Uterus (tissue), 4 donors: Measurements from ENCODE around the gene ARR3. TPM values are rescaled to one million over a fixed set of nuclear protein-coding genes. Genes with fewer than 3 reads are reported as not detected.
"Not testable (repeated sequence)": the region's sequence is repeated elsewhere in the genome, so short reads cannot be mapped to it uniquely, and the experiment has no call there.

Source experiments
- DNase-seq, 2 donors: peaks; one replicate each; pipeline ENCODE4 v3.0.0-alpha.2; 2019 to 2020
- H3K27ac ChIP-seq, 2 donors: fragments of 200-600 bp; sonication (generic); 1 replicate in 1 of 2; 2 replicates in 1 of 2; pipeline ENCODE4 v1.5.1; 2016 to 2018
- H3K27me3 ChIP-seq, 2 donors: fragments of 200-600 bp; sonication (generic); one replicate each; pipeline ENCODE4 v1.5.1; 2018 to 2019; ENCODE audit warnings: control low read depth in 1 of 2
- H3K36me3 ChIP-seq, 2 donors: fragments of 200-600 bp; sonication (generic); one replicate each; pipeline ENCODE4 v1.5.1; 2019; ENCODE audit warnings: control low read depth in 1 of 2
- H3K4me1 ChIP-seq, 2 donors: fragments of 200-600 bp; sonication (generic); one replicate each; pipeline ENCODE4 v1.5.1; 2018 to 2019; ENCODE audit warnings: control low read depth in 1 of 2
- H3K4me3 ChIP-seq, 2 donors: fragments of 200-600 bp; sonication (generic); 1 replicate in 1 of 2; 2 replicates in 1 of 2; pipeline ENCODE4 v1.5.1; 2018 to 2019; ENCODE audit warnings: mild to moderate bottlenecking in 1 of 2
- H3K9me3 ChIP-seq, 2 donors: fragments of 200-600 bp; sonication (generic); one replicate each; pipeline ENCODE4 v1.5.1; 2019; ENCODE audit warnings: control low read depth in 1 of 2
- POLR2A ChIP-seq, 2 donors: fragments of 450-650 bp; IDR thresholded peaks; one replicate each; pipeline ENCODE4 v1.6.1; 2016; ENCODE audit warnings: antibody characterized with exemption in 2 of 2, mild to moderate bottlenecking in 1 of 2, moderate library complexity in 1 of 2
- intact Hi-C: fragments of 100-400 bp; cut with DNase I; formaldehyde crosslinking; loops from one replicate; pipeline ENCODE4 v1.15.1; 2023; ENCODE audit warnings: low total_unique reads
- total RNA-seq, 4 donors: library from RNA; depleted of rRNA in 3 of 4; stranded (reverse); fragments of >200 nt in 3 of 4; gene quantifications; one replicate each; pipeline versions ENCODE4 v1.1.0 to v1.2.4, GENCODE V29; 2014 to 2023
- TF ChIP-seq, protein P1 (sequence below), 4 experiments: fragments of 200-600 bp in 2 of 4; fragments of 450-650 bp in 2 of 4; sonication (generic) in 2 of 4; IDR thresholded peaks; one replicate each; pipeline ENCODE4 v1.5.1; 2016 to 2019; ENCODE audit warnings: antibody characterized with exemption in 4 of 4, mild to moderate bottlenecking in 2 of 4, moderate library complexity in 1 of 4
- donor health status: DM: yes; HTN: yes; CAD: no.

ARR3 gene
- total RNA-seq, 4 donors from 2014 or later = not detected

DNA sequence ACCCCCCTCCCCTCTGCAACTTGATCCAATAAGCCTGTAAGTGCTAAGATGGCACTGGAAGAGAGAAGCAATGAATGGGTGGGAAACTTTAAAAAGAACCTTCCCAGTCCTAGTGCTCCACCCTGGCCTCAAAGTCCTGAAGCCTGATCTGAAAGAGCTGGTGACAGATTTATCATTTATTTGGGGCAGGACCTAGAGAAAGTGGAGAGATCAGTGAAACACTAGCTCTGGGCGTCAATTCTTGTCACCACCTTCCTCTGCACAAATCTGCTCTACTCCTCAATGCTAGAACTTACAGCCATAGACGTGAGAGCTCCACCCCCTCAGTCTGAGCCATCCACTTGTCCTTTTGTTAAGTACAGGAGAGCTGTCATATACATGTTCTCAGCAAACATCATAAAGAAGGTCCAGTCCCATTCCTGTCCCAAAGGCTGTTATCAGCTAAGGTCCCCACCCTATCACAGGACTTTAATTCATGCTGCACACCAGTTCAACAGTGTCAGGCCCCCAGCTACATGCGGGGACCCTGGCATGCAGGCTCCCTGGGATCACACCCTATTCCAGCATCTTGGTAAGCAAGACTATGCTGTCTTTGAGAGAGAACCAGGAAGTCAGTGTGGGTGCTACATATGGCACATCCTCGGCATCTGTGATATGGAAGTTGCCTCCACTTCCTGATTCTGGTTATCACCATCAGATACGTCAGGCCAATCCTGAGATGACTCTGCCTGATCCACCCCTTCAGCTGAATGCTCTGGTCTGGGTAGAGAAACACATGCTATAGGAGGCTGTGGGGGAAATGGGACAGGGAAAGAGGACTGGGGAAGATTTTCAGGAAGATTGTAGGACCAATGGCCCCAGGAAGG lies 10.5 kb upstream of the ARR3 start:
- intact Hi-C loops = no loop called here
- DNase-seq = no peak
- no peaks in the 10 kb centered on the region for H3K4me1 ChIP-seq
- no peaks in the 10 kb centered on the region for H3K9me3 ChIP-seq
- no peaks in the 10 kb centered on the region for H3K36me3 ChIP-seq
- H3K4me3 ChIP-seq = no peak overlapping the region
- H3K27me3 ChIP-seq = peaks cover 0 to 5% of the 10 kb centered on the region in 2 donors
- TF ChIP-seq, protein P1, sequence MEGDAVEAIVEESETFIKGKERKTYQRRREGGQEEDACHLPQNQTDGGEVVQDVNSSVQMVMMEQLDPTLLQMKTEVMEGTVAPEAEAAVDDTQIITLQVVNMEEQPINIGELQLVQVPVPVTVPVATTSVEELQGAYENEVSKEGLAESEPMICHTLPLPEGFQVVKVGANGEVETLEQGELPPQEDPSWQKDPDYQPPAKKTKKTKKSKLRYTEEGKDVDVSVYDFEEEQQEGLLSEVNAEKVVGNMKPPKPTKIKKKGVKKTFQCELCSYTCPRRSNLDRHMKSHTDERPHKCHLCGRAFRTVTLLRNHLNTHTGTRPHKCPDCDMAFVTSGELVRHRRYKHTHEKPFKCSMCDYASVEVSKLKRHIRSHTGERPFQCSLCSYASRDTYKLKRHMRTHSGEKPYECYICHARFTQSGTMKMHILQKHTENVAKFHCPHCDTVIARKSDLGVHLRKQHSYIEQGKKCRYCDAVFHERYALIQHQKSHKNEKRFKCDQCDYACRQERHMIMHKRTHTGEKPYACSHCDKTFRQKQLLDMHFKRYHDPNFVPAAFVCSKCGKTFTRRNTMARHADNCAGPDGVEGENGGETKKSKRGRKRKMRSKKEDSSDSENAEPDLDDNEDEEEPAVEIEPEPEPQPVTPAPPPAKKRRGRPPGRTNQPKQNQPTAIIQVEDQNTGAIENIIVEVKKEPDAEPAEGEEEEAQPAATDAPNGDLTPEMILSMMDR (IDR thresholded peaks at IDR 0.05) = no peak
- TF ChIP-seq POLR2A (IDR thresholded peaks at IDR 0.05) = no peak
- H3K27ac ChIP-seq = no peak overlapping the region

DNA sequence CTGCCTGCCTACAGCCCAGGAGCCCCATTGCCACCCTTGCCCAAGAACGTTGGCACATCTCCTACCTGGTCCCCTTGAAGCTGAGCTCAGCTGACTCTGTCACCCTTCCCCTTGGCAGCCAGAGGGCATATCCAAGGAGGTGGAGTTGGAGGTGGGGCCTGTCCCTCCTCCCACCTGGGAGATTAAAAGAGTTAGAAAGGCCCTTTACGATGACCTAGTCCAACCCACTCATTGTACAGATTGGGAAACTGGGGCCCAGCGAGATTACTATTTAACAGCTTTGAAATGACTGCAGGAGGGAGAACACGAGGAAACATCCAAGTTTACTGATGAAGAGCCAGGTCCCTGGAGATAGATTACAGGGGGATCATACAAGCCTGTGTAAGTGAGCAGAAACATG lies 8.0 kb upstream of the ARR3 start, which contains the start of gene P2RY4:
P2RY4 (minus strand) TSS at position 101 of the 400 bp plus-strand sequence. CDS start 580 bp downstream, outside the sequence.
- intact Hi-C loops = no loop called here
- Histone ChIP-seq H3K9me3 (no peaks in the 10 kb centered on the region), H3K27me3 (no peaks in the 10 kb centered on the region), H3K27ac (no peak within 1 kb of the TSS), H3K4me1 (no peaks in the 10 kb centered on the region), H3K36me3 (no peaks in the 10 kb centered on the region), H3K4me3 (no peak within 1 kb of the TSS)
- TF ChIP-seq POLR2A (IDR thresholded peaks at IDR 0.05) = no peak
- TF ChIP-seq, protein P1 (IDR thresholded peaks at IDR 0.05) = no peak
- DNase-seq = no peak

DNA sequence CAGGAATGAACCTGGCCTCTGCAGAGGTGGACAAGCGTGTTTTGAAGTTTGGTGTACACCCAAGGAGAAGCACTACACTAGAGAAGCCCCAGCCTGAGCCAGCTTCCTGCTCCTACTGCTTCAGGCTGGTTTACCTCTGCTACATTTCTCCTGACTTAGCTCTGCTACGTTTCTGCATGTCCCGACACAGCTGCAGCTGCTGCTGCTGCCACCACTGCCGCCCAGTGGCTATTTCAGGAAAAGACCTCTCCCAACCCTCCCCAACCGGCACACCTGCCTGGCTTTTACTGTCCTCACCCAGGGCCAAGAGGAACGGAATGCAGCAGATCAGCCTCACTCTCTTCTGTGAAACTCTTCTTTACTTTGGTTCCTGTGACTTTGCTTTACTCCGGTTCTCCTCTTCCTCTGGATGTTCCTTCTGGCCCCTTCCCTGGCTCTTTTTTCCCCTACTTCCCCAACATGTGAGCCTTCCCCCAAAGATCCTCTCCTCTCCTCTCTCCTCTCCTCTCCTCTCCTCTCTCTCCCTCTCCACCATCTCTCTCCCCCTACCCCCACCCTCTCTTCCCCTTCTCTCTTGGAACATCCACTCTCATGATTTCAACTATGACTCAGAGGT lies 5.1 kb upstream of the ARR3 start:
- no peaks in the 10 kb centered on the region for H3K9me3 ChIP-seq
- no peaks in the 10 kb centered on the region for H3K27me3 ChIP-seq
- TF ChIP-seq, protein P1 (IDR thresholded peaks at IDR 0.05) = peak in 1 of 4 experiments; percentile 16
- no peak for TF ChIP-seq POLR2A (IDR thresholded peaks at IDR 0.05)
- no peaks in the 10 kb centered on the region for H3K36me3 ChIP-seq
- H3K4me3 ChIP-seq = no peak overlapping the region
- no peak for DNase-seq
- H3K27ac ChIP-seq = no peak overlapping the region
- intact Hi-C loops = no loop called here
- H3K4me1 ChIP-seq = no peaks in the 10 kb centered on the region

DNA sequence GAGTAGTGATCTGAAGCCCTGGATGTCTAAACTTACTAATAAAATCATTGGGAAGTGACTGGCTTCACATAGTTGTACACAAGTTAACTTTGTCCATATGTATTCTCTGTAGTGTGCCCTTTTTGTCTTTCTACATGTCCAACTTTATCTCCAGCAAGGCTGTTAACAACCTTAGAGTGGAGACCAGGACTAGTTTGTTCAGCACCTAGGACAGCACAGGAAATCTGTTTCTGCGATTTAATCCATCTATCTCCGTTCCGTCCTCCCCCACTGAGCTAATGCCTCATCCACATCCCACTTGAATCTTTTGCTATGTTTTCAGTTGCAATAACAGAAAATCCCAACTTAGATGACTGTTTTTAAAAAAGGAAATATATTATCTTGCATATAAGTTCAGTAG lies 3.4 kb upstream of the ARR3 start:
- Histone ChIP-seq H3K9me3 (no peaks in the 10 kb centered on the region), H3K4me3 (no peak overlapping the region), H3K4me1 (no peaks in the 10 kb centered on the region), H3K27ac (no peak overlapping the region), H3K36me3 (no peaks in the 10 kb centered on the region), H3K27me3 (no peaks in the 10 kb centered on the region)
- DNase-seq = no peak
- TF ChIP-seq, protein P1 (IDR thresholded peaks at IDR 0.05) = no peak
- TF ChIP-seq POLR2A (IDR thresholded peaks at IDR 0.05) = no peak
- intact Hi-C loops = no loop called here

DNA sequence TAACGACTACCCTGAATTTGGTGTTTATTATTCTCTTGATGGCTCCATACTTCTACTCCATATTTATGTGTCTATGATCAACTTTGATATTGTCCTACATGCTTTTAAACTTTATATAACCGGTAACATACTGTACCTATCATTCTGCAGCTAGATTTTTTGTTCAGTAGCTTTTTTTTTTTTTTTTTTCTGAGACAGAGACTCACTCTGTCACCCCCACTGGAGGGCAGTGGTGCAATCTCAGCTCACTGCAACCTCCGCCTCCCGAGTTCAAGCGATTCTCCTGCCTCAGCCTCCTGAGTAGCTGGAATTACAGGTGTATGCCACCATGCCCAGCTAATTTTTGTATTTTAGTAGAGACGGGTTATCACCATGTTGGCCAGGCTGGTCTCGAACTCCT lies 5.9 kb downstream of the ARR3 start:
- H3K36me3 ChIP-seq, H3K4me1 ChIP-seq, intact Hi-C loops, H3K9me3 ChIP-seq, H3K4me3 ChIP-seq, H3K27me3 ChIP-seq, H3K27ac ChIP-seq, DNase-seq: not testable (repeated sequence)
